Measurements from ENCODE around the gene PUSL1. TPM values are rescaled to one million over a fixed set of nuclear protein-coding genes. Genes with fewer than 3 reads are reported as not detected.

Gene PUSL1
- polyA plus RNA-seq, 1 experiment: 9.6 TPM

DNA sequence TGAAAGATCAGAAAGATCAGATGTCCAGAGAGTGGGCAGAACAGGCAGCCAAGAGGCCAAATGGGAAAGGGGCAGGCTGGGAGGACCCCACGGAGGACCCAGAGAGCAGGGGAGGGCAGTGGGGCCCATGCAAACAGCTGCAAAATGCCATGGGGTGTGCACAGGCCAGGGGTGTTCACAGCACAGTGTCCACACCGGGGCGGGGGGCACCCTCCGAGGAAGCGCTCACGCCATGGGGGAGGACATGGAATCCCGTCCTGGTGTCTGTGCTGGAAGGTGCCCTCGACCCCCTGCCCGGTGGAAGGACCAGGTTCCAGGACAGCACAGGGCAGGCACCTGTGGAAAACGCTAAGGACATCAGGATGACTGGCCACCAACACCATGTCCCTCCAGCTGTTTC is 14.6 kb downstream of the PUSL1 start:
- TF ChIP-seq, protein P1, sequence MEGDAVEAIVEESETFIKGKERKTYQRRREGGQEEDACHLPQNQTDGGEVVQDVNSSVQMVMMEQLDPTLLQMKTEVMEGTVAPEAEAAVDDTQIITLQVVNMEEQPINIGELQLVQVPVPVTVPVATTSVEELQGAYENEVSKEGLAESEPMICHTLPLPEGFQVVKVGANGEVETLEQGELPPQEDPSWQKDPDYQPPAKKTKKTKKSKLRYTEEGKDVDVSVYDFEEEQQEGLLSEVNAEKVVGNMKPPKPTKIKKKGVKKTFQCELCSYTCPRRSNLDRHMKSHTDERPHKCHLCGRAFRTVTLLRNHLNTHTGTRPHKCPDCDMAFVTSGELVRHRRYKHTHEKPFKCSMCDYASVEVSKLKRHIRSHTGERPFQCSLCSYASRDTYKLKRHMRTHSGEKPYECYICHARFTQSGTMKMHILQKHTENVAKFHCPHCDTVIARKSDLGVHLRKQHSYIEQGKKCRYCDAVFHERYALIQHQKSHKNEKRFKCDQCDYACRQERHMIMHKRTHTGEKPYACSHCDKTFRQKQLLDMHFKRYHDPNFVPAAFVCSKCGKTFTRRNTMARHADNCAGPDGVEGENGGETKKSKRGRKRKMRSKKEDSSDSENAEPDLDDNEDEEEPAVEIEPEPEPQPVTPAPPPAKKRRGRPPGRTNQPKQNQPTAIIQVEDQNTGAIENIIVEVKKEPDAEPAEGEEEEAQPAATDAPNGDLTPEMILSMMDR (IDR thresholded peaks at IDR 0.05; ENCODE audit: low read depth, low read length): no peak
- no peak overlapping the region for H3K27ac ChIP-seq (ENCODE audit: low read depth, low read length)
- DNase-seq (ENCODE audit: low read depth, low spot score): no peak
- ChIA-PET POLR2A (no interaction called here), CTCF (interaction anchor here (1.0 kb wide), 1 partner anchor 291 kb away, joined by 3 read pairs; no protein-coding TSS in a partner anchor)
- H3K27me3 ChIP-seq (ENCODE audit: control insufficient read depth, insufficient read depth, low read length): no peaks in the 10 kb centered on the region
- H3K4me3 ChIP-seq (ENCODE audit: low read depth, low read length): 0 out of 2 replicates have a peak overlapping the region, but pooled peaks have one; percentile 4
- H3K9me3 ChIP-seq (ENCODE audit: control insufficient read depth, insufficient read depth, low read length): no peaks in the 10 kb centered on the region; the same call in 1 of the 2 replicates

DNA sequence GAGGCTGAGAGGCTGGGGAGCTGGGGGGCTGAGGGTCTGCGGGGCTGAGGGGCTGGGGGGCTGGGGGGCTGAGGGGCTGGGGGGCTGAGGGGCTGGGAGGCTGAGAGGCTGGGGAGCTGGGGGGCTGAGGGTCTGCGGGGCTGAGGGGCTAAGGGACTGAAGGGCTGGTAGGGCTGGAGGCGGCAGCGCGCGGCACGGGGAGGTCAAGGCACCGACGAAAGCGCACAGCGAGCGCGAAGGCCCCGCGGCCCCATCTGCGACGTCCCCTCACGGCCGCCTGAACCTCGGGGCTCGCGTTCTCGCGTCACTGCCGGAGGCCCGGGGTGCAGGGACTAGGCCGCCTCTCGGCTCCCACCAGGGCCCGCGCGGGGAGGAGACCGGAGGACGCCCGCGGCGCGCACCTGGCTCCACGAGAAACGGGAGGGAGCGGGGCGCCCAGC is 15.7 kb downstream of the PUSL1 start:
- no peak for DNase-seq (ENCODE audit: low read depth, low spot score)
- ChIA-PET POLR2A (no interaction called here), CTCF (interaction anchor here (1.0 kb wide), 1 partner anchor 292 kb away, joined by 3 read pairs; no protein-coding TSS in a partner anchor)
- Histone ChIP-seq H3K4me3 (ENCODE audit: low read depth, low read length) (peak overlapping the region; percentile 86), H3K27me3 (ENCODE audit: control insufficient read depth, insufficient read depth, low read length) (no peaks in the 10 kb centered on the region), H3K9me3 (ENCODE audit: control insufficient read depth, insufficient read depth, low read length) (no peaks in the 10 kb centered on the region; the same call in 1 of the 2 replicates), H3K27ac (ENCODE audit: low read depth, low read length) (no peak overlapping the region)
- TF ChIP-seq, protein P1 (IDR thresholded peaks at IDR 0.05; ENCODE audit: low read depth, low read length): no peak

GRCh38 chr1:1324524-1325287 is 16.3 kb downstream of the PUSL1 start, which contains the start of the genes CPTP and INTS11:
Gene CPTP, plus strand, starts transcription at chr1:1324802. Its CDS starts 2,109 bp downstream, at chr1:1326911.
Gene INTS11, minus strand, starts transcription at chr1:1324660. Its CDS starts 52 bp downstream, at chr1:1324608.
- TF ChIP-seq, protein P1 (IDR thresholded peaks at IDR 0.05; ENCODE audit: low read depth, low read length): no peak
- POLR2A ChIA-PET: no interaction called here
- peaks cover 4% of the 10 kb centered on the region; the same call in 1 of the 2 replicates for H3K9me3 ChIP-seq (ENCODE audit: control insufficient read depth, insufficient read depth, low read length)
- DNase-seq (ENCODE audit: low read depth, low spot score): peak; percentile 73
- peak within 1 kb of the TSS; percentile 86 for H3K4me3 ChIP-seq (ENCODE audit: low read depth, low read length)
- no peaks in the 10 kb centered on the region for H3K27me3 ChIP-seq (ENCODE audit: control insufficient read depth, insufficient read depth, low read length)
- no peak within 1 kb of the TSS for H3K27ac ChIP-seq (ENCODE audit: low read depth, low read length)
- CTCF ChIA-PET: interaction anchor here (1.2 kb wide), 1 partner anchor 47 kb away, joined by 3 read pairs; no protein-coding TSS in a partner anchor

- Histone ChIP-seq H3K9me3 (ENCODE audit: control insufficient read depth, insufficient read depth, low read length) (peaks cover 11% of the 10 kb centered on the region; the same call in 1 of the 2 replicates), H3K4me3 (ENCODE audit: low read depth, low read length) (peak overlapping the region; percentile 86), H3K27me3 (ENCODE audit: control insufficient read depth, insufficient read depth, low read length) (no peaks in the 10 kb centered on the region), H3K27ac (ENCODE audit: low read depth, low read length) (no peak overlapping the region)
- TF ChIP-seq, protein P1 (IDR thresholded peaks at IDR 0.05; ENCODE audit: low read depth, low read length): no peak
- no peak for DNase-seq (ENCODE audit: low read depth, low spot score)
- ChIA-PET POLR2A (no interaction called here), CTCF (interaction anchor here (1.2 kb wide), 1 partner anchor 46 kb away, joined by 3 read pairs; no protein-coding TSS in a partner anchor)
Measured at GRCh38 chr1:1325288-1326074, 17.1 kb downstream of the PUSL1 start.

All from AG04450 (cell line).